Stimulated activated CD4-positive, alpha-beta T cell treated with anti-CD3 and anti-CD28 coated beads, Interleukin-15, amount 100 ng/mL, for 1 hour (primary cell): ENCODE measurements around the gene PMPCA.
"Not testable (repeated sequence)": the region's sequence is repeated elsewhere in the genome, so short reads cannot be mapped to it uniquely, and the experiment has no call there.

Experiments used
- DNase-seq, 2 donors: peaks; one replicate each; pipeline ENCODE4 v3.0.0-alpha.2; 2020; ENCODE audit warnings: low read depth in 1 of 2, low spot score in 1 of 2

Gene PMPCA

GRCh38 chr9:136394312-136395019, 16.0 kb upstream of the PMPCA start:
- DNase-seq = no peak

- DNase-seq = no peak
Measured at GRCh38 chr9:136395020-136395340, 15.5 kb upstream of the PMPCA start.

- no peak for DNase-seq
Measured at GRCh38 chr9:136395345-136396218, 14.9 kb upstream of the PMPCA start.

- DNase-seq = no peak
Measured at GRCh38 chr9:136396219-136396515, 14.3 kb upstream of the PMPCA start.

GRCh38 chr9:136397643-136398042, 12.8 kb upstream of the PMPCA start:
- DNase-seq = no peak

- no peak for DNase-seq
Measured at GRCh38 chr9:136398286-136398685, 12.2 kb upstream of the PMPCA start.

- DNase-seq = no peak
Measured at GRCh38 chr9:136399176-136400037, 11.1 kb upstream of the PMPCA start.

- peak; percentile 75 to 85 for DNase-seq
Measured at GRCh38 chr9:136400038-136400834, 10.2 kb upstream of the PMPCA start, which contains the start of gene SNAPC4. SNAPC4 (minus strand) TSS chr9:136400170; CDS start chr9:136398428, 1,742 bp downstream.

- DNase-seq = no peak
Measured at GRCh38 chr9:136401173-136401922, 9.1 kb upstream of the PMPCA start.

GRCh38 chr9:136402067-136402466, 8.4 kb upstream of the PMPCA start:
- no peak for DNase-seq

GRCh38 chr9:136403538-136403914, 6.9 kb upstream of the PMPCA start:
- DNase-seq = peak; percentile 57 to 58

- DNase-seq = no peak
Measured at GRCh38 chr9:136403915-136404800, 6.3 kb upstream of the PMPCA start.

- no peak for DNase-seq
Measured at GRCh38 chr9:136404801-136405136, 5.7 kb upstream of the PMPCA start.

GRCh38 chr9:136405481-136405880, 5.0 kb upstream of the PMPCA start:
- DNase-seq = no peak

GRCh38 chr9:136405904-136406303, 4.6 kb upstream of the PMPCA start:
- DNase-seq = not testable (repeated sequence)

GRCh38 chr9:136407061-136407460, 3.4 kb upstream of the PMPCA start:
- DNase-seq = not testable (repeated sequence)

GRCh38 chr9:136407911-136408310, 2.5 kb upstream of the PMPCA start:
- DNase-seq = no peak

GRCh38 chr9:136409557-136410455, 652 bp upstream of the PMPCA start:
- peak in 1 of 2 donors; percentile 7 for DNase-seq
